NT2/D1 (cell line): ENCODE results near the gene FOXP1.

Source experiments
- SUZ12 ChIP-seq: IDR thresholded peaks from 2 replicates; pipeline ENCODE4 v1.6.1; 2011; ENCODE audit not compliant: insufficient read length, insufficient read depth; ENCODE audit errors: extremely low read depth
- YY1 ChIP-seq: IDR thresholded peaks from 2 replicates; pipeline ENCODE4 v1.6.1; 2011; ENCODE audit not compliant: insufficient read length, insufficient read depth
- ZNF274 ChIP-seq: IDR thresholded peaks from 2 replicates; pipeline ENCODE4 v1.6.1; 2011; ENCODE audit warnings: mild to moderate bottlenecking, low read depth, low read length

DNA sequence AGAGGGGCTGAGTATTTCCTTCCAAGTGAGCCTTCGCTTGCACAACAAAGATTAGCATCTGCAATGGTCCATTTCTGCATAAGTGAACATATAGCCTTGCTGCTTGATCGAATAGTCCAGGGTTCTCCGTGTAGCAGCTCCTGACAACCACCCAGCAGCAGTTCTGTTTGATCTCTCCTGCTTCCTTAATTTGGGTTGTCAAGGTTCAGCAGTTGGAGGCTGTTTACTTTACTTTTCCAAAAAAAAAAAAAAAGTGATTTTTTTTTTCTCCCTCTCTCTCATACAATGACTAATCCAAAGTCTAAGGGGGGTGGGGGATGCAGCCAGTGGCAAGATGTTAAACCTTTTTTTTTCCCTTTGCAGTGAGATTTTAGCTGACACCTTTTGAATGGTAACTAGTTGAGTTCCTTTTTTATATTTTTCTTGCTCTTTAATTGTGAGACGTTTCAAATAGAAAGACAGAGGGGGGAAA, 3.6 kb downstream of the FOXP1 start:
- TF ChIP-seq YY1 (no peak), SUZ12 (no peak), ZNF274 (no peak)
